Panc1 (cell line): Measurements from ENCODE around the gene FUT1. TPM values are rescaled to one million over a fixed set of nuclear protein-coding genes. Genes with fewer than 3 reads are reported as not detected.

Source experiments
- ATAC-seq: fragments of 200-7000 bp; cut with Tn5 transposase; 2 replicates; pipeline ENCODE4 v1.9.1; 2020; ENCODE audit warnings: mild to moderate bottlenecking, moderate library complexity
- BruUV-seq: library from RNA; stranded (reverse); fragments of 400-500 nt; replicated peaks from 2 replicates; lab custom pipeline; 2021; lab: Mats Ljungman, UMichigan
- CTCF ChIA-PET: fragments of 300-600 bp; sonication (Branson Sonifier 250); formaldehyde crosslinking; loops from one replicate; lab custom pipeline; 2022; ENCODE audit warnings: antibody characterized with exemption; lab: Charles Lee
- POLR2A ChIA-PET: fragments of 300-600 bp; sonication (Branson Sonifier 250); formaldehyde crosslinking; loops from one replicate; lab custom pipeline; 2022; ENCODE audit warnings: antibody characterized with exemption; lab: Charles Lee
- DNase-seq: peaks from one replicate; pipeline ENCODE4 v3.0.0-alpha.2; 2010; ENCODE audit warnings: low read depth, low spot score
- H3K27ac ChIP-seq: 2 replicates; pipeline ENCODE4 v1.5.1; 2011; ENCODE audit warnings: mild to moderate bottlenecking, low read length, inconsistent platforms
- H3K27me3 ChIP-seq: fragments of 200-500 bp; sonication (Bioruptor generic); 2 replicates; pipeline ENCODE4 v1.6.0; 2014; ENCODE audit warnings: low read length, inconsistent platforms; ENCODE audit not compliant: control insufficient read depth, insufficient read depth
- H3K36me3 ChIP-seq: fragments of 200-500 bp; sonication (Bioruptor generic); 2 replicates; pipeline ENCODE4 v1.5.1; 2014; ENCODE audit warnings: inconsistent platforms, mild to moderate bottlenecking, low read length, moderate library complexity; ENCODE audit not compliant: control insufficient read depth, insufficient read depth
- H3K4me1 ChIP-seq: 2 replicates; pipeline ENCODE4 v1.5.1; 2011; ENCODE audit warnings: inconsistent platforms, mild to moderate bottlenecking, low read length, moderate library complexity; ENCODE audit not compliant: control insufficient read depth, insufficient read depth
- H3K4me3 ChIP-seq, 2 experiments: 2 replicates each; pipeline ENCODE4 v1.5.1; 2011 to 2012; ENCODE audit warnings: low read depth in 2 of 2, low read length in 2 of 2, mild to moderate bottlenecking in 2 of 2, inconsistent platforms in 1 of 2, moderate library complexity in 1 of 2
- H3K9me3 ChIP-seq: fragments of 200-500 bp; sonication (Bioruptor generic); 2 replicates; pipeline ENCODE4 v1.5.1; 2014; ENCODE audit warnings: low read depth, mild to moderate bottlenecking, inconsistent platforms, low read length, moderate library complexity; ENCODE audit not compliant: control insufficient read depth, insufficient read depth
- POLR2AphosphoS5 ChIP-seq: IDR thresholded peaks from 2 replicates; pipeline ENCODE4 v1.6.1; 2012; ENCODE audit warnings: mild to moderate bottlenecking, low read depth, low read length, moderate library complexity
- REST ChIP-seq, 2 experiments: IDR thresholded peaks; 2 replicates each; pipeline ENCODE4 v1.6.1; 2011 to 2012; ENCODE audit warnings: low read depth in 2 of 2, control low read depth in 1 of 2, low read length in 1 of 2, mild to moderate bottlenecking in 1 of 2, moderate library complexity in 1 of 2; ENCODE audit not compliant: insufficient read depth in 1 of 2
- SIN3A ChIP-seq: IDR thresholded peaks from 2 replicates; pipeline ENCODE4 v1.6.1; 2012; ENCODE audit warnings: low read depth, mild to moderate bottlenecking, low read length, moderate library complexity, borderline replicate concordance; ENCODE audit not compliant: insufficient read depth
- TCF7L2 ChIP-seq: IDR thresholded peaks from 2 replicates; pipeline ENCODE4 v1.6.1; 2011; ENCODE audit warnings: mild to moderate bottlenecking, low read depth, low read length, inconsistent platforms
- in situ Hi-C: cut with HindIII; loops from 2 replicates; pipeline ENCODE4 v1.10.0; 2016; ENCODE audit warnings: low sequenced_read_pairs, low pct_unique_long_range_greater_than_20kb
- intact Hi-C: fragments of 100-400 bp; cut with micrococcal nuclease; formaldehyde crosslinking; loops from one replicate; pipeline ENCODE4 v1.10.0; 2022; ENCODE audit not compliant: unreplicated experiment
- total RNA-seq: library from RNA; stranded (reverse); gene quantifications from one replicate; pipeline ENCODE4 v1.2.1, GENCODE V29; 2021; ENCODE audit not compliant: unreplicated experiment
- TF ChIP-seq, protein P1 (sequence below): fragments of 450-650 bp; IDR thresholded peaks from 2 replicates; pipeline ENCODE4 v1.5.1; 2017; ENCODE audit warnings: mild to moderate bottlenecking

The FUT1 gene
- total RNA-seq, 1 experiment from 2014 or later = 0.13 TPM

DNA sequence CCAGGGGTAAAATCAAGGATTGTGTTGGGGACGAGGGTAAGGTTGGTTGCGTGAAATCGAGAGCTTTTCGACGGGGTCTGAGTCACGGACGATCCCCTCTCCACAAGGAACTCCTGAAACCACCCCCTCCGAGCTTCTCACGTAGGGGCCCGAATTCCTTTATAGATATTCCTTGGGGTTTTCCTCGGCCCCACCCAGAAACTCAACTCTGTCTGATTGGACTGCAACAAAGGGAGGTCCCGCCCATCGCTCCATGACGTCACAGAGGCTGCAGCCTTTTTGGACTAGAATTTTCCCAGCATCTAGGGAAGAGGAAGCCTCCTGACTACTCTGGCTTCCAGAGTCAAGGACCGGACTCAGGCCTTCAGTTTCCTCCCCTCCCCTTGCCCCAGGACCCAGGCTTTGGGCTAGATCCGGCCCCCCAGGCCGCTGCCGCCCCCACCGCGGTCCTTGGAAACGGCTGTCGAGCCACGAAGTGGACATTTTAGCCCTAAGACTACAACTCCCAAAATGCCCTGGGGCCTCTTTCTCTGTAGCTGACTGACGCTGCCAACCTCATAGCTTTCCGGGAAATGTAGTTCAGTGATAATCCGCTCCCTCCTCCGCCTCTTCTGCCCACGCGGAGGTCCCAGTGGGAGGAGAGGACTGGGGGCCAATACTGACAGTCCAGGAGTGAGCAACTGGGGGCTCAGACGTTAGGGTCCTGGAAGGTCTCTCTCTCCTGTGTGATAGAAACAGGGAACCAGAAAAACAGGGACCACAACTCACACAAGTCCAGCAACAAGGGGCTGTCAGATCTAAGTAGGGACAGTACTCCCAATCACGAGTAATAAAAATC lies 5.5 kb downstream of the FUT1 start, which contains the start of gene IZUMO1:
TSS of gene IZUMO1 (minus strand) at position 172 of the 838 bp plus-strand sequence. CDS start 1,050 bp downstream, outside the sequence.
- intact Hi-C loops = no loop called here
- CTCF ChIA-PET = no interaction called here

DNA sequence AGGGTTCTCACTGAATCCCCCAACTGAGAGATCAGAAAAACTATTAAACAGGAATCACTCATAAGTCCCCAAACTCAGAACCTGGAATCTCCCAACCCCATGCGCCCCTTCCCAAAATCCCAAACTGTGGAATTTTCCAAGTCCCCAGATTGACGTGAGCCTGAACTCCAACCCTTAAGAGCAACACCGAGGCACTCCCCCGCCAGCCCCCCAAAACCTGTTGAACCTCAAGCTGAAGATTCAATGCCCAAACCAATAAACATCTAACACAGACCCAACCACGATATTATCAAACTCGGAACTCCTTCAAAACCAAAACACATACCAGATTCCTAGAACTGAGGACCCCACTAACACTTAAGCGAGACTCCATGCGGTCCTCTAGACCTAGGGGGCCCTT lies 6.3 kb downstream of the FUT1 start:
- H3K27ac ChIP-seq = no peak overlapping the region; the same call in 1 of the 2 replicates
- in situ Hi-C loops = no loop called here

More for the DNA sequence above, 5.5 kb downstream of the FUT1 start, which contains the start of gene IZUMO1:
- TF ChIP-seq POLR2AphosphoS5 (no peak), REST (IDR thresholded peaks at IDR 0.05; ENCODE audit: insufficient read depth in 1 of 2, low read depth in 2 of 2, low read length in 1 of 2) (no peak), SIN3A (no peak)
- TF ChIP-seq, protein P1, sequence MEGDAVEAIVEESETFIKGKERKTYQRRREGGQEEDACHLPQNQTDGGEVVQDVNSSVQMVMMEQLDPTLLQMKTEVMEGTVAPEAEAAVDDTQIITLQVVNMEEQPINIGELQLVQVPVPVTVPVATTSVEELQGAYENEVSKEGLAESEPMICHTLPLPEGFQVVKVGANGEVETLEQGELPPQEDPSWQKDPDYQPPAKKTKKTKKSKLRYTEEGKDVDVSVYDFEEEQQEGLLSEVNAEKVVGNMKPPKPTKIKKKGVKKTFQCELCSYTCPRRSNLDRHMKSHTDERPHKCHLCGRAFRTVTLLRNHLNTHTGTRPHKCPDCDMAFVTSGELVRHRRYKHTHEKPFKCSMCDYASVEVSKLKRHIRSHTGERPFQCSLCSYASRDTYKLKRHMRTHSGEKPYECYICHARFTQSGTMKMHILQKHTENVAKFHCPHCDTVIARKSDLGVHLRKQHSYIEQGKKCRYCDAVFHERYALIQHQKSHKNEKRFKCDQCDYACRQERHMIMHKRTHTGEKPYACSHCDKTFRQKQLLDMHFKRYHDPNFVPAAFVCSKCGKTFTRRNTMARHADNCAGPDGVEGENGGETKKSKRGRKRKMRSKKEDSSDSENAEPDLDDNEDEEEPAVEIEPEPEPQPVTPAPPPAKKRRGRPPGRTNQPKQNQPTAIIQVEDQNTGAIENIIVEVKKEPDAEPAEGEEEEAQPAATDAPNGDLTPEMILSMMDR = no peak
- Histone ChIP-seq H3K4me1 (no peaks in the 10 kb centered on the region; the same call in 1 of the 2 replicates), H3K9me3 (no peaks in the 10 kb centered on the region), H3K27ac (peak within 1 kb of the TSS; percentile 54), H3K36me3 (peaks cover 1% of the 10 kb centered on the region; the same call in 1 of the 2 replicates), H3K4me3 (peak within 1 kb of the TSS; percentile 50 to 53), H3K27me3 (no peaks in the 10 kb centered on the region)
- POLR2A ChIA-PET = no interaction called here
- peak; percentile 48 for DNase-seq
- ATAC-seq = peak; percentile 94
- in situ Hi-C loops = no loop called here
- no TSS peak for BruUV-seq

More for the DNA sequence above, 6.3 kb downstream of the FUT1 start:
- no peak for ATAC-seq
- no TSS peak for BruUV-seq
- intact Hi-C loops = no loop called here
- no peaks in the 10 kb centered on the region for H3K9me3 ChIP-seq
- H3K4me1 ChIP-seq = no peaks in the 10 kb centered on the region; the same call in 1 of the 2 replicates
- no peaks in the 10 kb centered on the region for H3K27me3 ChIP-seq
- H3K4me3 ChIP-seq = no peak overlapping the region
- ChIA-PET CTCF (no interaction called here), POLR2A (no interaction called here)
- H3K36me3 ChIP-seq = no peaks in the 10 kb centered on the region
- DNase-seq = no peak
- no peak for TF ChIP-seq SIN3A
- TF ChIP-seq, protein P1 = no peak
- TF ChIP-seq TCF7L2 = no peak
- no peak for TF ChIP-seq POLR2AphosphoS5
- no peak for TF ChIP-seq REST (IDR thresholded peaks at IDR 0.05; ENCODE audit: insufficient read depth in 1 of 2, low read depth in 2 of 2, low read length in 1 of 2)
